Thoracic aorta (tissue), 2 donors: ENCODE measurements around the gene BSPRY. TPM values are rescaled to one million over a fixed set of nuclear protein-coding genes. Genes with fewer than 3 reads are reported as not detected.

Experiments used
- ATAC-seq: fragments of 150-250 bp; one replicate; pipeline ENCODE4 v1.8.0; 2017; ENCODE audit warnings: low read depth; ENCODE audit not compliant: insufficient number of reproducible peaks, low FRiP score
- DNase-seq: peaks from one replicate; pipeline ENCODE4 v3.0.0-alpha.2; 2020; ENCODE audit warnings: low spot score
- H3K27ac ChIP-seq, 2 donors: fragments of 200-600 bp; sonication (generic); 1 replicate in 1 of 2; 2 replicates in 1 of 2; pipeline ENCODE4 v1.5.1; 2016; ENCODE audit warnings: mild to moderate bottlenecking in 2 of 2, moderate library complexity in 2 of 2
- H3K27me3 ChIP-seq: fragments of 200-600 bp; sonication (generic); replicated peaks from 2 replicates; pipeline ENCODE4 v1.6.0; 2016; ENCODE audit warnings: mild to moderate bottlenecking; ENCODE audit not compliant: insufficient read depth
- H3K36me3 ChIP-seq: fragments of 200-600 bp; sonication (generic); one replicate; pipeline ENCODE4 v1.5.1; 2016
- H3K4me1 ChIP-seq, 2 donors: fragments of 200-600 bp; sonication (generic); 1 replicate in 1 of 2; 2 replicates in 1 of 2; pipeline versions ENCODE4 v1.5.1 to v1.6.0; 2016; ENCODE audit warnings: low read depth in 2 of 2, mild to moderate bottlenecking in 1 of 2; ENCODE audit not compliant: control insufficient read depth in 1 of 2
- H3K4me3 ChIP-seq: fragments of 200-600 bp; sonication (generic); 2 replicates; pipeline ENCODE4 v1.5.1; 2016; ENCODE audit warnings: mild to moderate bottlenecking
- H3K9me3 ChIP-seq: fragments of 200-600 bp; sonication (generic); 2 replicates; pipeline ENCODE4 v1.5.1; 2016
- total RNA-seq, 2 donors: library from RNA; depleted of rRNA; stranded (reverse); fragments of >200 nt; gene quantifications; one replicate each; pipeline versions ENCODE4 v1.1.0 to v1.2.3, GENCODE V29; 2016
- TF ChIP-seq, protein P1 (sequence below): fragments of 200-600 bp; sonication (generic); IDR thresholded peaks from one replicate; pipeline ENCODE4 v1.5.1; 2019; ENCODE audit warnings: antibody characterized with exemption

The BSPRY gene
- total RNA-seq, 2 donors from 2014 or later: 0.14 TPM; not detected in 1

DNA sequence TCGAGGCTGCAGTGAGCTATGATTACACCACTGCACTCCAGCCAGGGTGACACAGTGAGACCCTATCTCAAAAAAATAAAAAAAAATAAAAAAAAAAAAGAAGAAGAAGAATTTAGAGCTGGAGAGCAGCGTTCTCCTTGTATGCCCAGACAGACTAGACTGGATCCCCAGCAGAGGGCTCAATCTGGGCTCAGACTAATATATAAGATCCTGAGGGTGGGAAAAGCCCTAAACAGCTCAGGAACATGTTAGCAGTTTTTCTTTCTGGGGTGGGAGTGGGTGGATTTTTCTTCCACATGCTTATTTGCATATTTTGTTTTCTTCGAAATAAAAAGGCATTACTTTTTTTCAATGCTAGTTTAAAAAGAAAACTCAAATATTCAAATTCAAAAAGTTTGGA is 904 bp upstream of the BSPRY start:
- no peak overlapping the region for H3K27ac ChIP-seq
- TF ChIP-seq, protein P1, sequence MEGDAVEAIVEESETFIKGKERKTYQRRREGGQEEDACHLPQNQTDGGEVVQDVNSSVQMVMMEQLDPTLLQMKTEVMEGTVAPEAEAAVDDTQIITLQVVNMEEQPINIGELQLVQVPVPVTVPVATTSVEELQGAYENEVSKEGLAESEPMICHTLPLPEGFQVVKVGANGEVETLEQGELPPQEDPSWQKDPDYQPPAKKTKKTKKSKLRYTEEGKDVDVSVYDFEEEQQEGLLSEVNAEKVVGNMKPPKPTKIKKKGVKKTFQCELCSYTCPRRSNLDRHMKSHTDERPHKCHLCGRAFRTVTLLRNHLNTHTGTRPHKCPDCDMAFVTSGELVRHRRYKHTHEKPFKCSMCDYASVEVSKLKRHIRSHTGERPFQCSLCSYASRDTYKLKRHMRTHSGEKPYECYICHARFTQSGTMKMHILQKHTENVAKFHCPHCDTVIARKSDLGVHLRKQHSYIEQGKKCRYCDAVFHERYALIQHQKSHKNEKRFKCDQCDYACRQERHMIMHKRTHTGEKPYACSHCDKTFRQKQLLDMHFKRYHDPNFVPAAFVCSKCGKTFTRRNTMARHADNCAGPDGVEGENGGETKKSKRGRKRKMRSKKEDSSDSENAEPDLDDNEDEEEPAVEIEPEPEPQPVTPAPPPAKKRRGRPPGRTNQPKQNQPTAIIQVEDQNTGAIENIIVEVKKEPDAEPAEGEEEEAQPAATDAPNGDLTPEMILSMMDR: no peak
- H3K27me3 ChIP-seq: no peaks in the 10 kb centered on the region
- H3K36me3 ChIP-seq: no peaks in the 10 kb centered on the region
- H3K4me3 ChIP-seq: no peak overlapping the region
- no peaks in the 10 kb centered on the region for H3K9me3 ChIP-seq
- ATAC-seq (no peak), DNase-seq (no peak)
- peaks cover 4 to 24% of the 10 kb centered on the region in 2 donors for H3K4me1 ChIP-seq

DNA sequence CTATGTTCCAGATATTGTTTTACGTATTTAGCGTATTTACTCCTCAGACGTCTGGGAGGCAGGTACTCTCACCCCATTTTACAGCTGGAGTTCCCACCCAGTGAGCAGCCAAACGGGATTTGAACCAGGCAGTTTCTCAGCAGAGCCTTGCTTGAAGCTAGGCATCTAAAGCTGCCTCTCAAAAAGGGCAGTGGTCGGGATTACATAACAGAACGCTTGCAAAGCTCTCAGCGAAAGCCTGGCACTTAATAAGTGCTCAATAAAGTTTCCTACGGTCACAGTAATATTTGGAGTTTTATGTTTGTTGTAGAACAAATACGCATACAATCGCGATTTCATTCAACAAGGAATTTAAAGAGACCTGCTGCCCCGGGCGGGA is 286 bp upstream of the BSPRY start:
- no peak overlapping the region for H3K27ac ChIP-seq

GRCh38 chr9:113350107-113350661 is 843 bp downstream of the BSPRY start:
- H3K36me3 ChIP-seq: no peaks in the 10 kb centered on the region
- no peaks in the 10 kb centered on the region for H3K9me3 ChIP-seq
- no peaks in the 10 kb centered on the region for H3K27me3 ChIP-seq
- peak overlapping the region; percentile 73 for H3K4me3 ChIP-seq
- TF ChIP-seq, protein P1: no peak
- ATAC-seq (no peak), DNase-seq (no peak)
- no peak overlapping the region for H3K27ac ChIP-seq
- peaks cover 4 to 13% of the 10 kb centered on the region in 2 donors for H3K4me1 ChIP-seq

More for the DNA sequence above, 286 bp upstream of the BSPRY start:
- Histone ChIP-seq H3K4me1 (peaks cover 4 to 19% of the 10 kb centered on the region in 2 donors), H3K4me3 (peak overlapping the region; percentile 73), H3K9me3 (no peaks in the 10 kb centered on the region), H3K27me3 (no peaks in the 10 kb centered on the region), H3K36me3 (no peaks in the 10 kb centered on the region)
- TF ChIP-seq, protein P1: no peak
- DNase-seq (no peak), ATAC-seq (no peak)

GRCh38 chr9:113350937-113351336 is 1.6 kb downstream of the BSPRY start:
- no peak overlapping the region for H3K27ac ChIP-seq
- no peak for ATAC-seq
- no peaks in the 10 kb centered on the region for H3K9me3 ChIP-seq
- H3K36me3 ChIP-seq: no peaks in the 10 kb centered on the region
- no peak for DNase-seq
- peaks cover 4 to 13% of the 10 kb centered on the region in 2 donors for H3K4me1 ChIP-seq
- H3K4me3 ChIP-seq: no peak overlapping the region
- H3K27me3 ChIP-seq: no peaks in the 10 kb centered on the region
- TF ChIP-seq, protein P1: no peak

DNA sequence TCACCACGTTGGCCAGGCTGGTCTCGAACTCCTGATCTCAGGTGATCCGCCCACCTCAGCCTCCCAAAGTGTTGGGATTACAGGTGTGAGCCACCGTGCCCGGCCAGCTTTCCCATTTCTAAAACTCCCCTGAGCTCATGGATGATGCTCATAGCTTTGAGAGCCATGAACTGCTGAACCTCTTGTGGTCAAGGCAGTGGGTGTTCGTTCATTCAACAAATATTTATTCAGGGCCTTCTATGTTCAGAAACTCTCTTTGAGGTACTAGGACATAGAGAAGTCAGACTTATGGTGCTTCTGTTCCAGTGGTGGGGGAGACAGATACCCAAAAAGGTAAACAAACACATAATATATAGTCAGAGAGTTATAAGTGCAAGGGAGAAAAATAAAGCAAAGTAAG is 2.7 kb downstream of the BSPRY start:
- Histone ChIP-seq H3K9me3 (no peaks in the 10 kb centered on the region), H3K27ac (no peak overlapping the region), H3K36me3 (no peaks in the 10 kb centered on the region), H3K27me3 (no peaks in the 10 kb centered on the region), H3K4me1 (peaks cover 4 to 13% of the 10 kb centered on the region in 2 donors), H3K4me3 (no peak overlapping the region)
- TF ChIP-seq, protein P1: no peak
- DNase-seq (no peak), ATAC-seq (no peak)
